ENCODE measurements around the gene POLDIP3.
A peak's percentile ranks its signal among the peaks of the same experiment; 100 is the strongest.

Gene POLDIP3

DNA sequence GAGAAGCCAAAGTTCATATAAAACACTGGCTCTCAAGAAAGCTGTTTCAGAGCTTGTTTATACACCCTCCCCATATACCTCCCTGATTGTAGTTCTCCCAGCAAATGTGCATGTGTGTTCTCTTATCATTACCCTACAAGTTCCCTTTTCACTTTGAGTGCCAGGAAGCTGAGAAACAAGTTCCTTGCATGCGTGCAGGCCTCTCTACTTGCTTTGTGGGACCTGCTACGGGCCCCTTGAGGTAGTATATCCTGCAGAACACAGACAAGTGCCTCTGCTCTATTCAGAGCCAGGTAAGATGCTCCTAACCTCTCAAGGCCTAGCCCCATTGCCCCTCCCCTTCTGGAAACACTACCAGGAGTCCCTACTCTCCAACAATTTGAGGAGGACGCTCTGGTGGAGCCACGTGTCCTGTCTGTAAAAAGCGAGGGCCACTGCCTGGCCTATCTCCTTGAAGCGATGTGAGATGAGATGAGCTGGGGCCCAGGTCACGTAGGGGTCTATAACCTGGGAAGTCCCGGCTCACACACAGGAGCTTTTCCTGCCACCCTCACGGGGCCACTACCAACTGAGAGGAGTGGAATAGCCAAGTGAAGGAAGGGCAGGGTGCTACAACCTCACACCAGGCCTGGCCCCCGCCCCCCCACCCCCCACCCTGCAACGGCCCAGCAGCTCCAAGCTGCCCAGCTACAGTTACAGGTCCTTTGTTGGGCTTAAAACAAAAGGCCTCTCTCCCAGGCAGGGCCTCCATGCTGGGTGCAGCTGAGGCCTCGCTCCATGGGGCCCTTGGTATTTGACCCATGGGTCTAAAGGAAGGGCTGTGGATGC, 28.3 kb upstream of the POLDIP3 start:
- no peak for DNase-seq (ENCODE audit: low read depth in 3 of 3, low spot score in 1 of 3)

DNA sequence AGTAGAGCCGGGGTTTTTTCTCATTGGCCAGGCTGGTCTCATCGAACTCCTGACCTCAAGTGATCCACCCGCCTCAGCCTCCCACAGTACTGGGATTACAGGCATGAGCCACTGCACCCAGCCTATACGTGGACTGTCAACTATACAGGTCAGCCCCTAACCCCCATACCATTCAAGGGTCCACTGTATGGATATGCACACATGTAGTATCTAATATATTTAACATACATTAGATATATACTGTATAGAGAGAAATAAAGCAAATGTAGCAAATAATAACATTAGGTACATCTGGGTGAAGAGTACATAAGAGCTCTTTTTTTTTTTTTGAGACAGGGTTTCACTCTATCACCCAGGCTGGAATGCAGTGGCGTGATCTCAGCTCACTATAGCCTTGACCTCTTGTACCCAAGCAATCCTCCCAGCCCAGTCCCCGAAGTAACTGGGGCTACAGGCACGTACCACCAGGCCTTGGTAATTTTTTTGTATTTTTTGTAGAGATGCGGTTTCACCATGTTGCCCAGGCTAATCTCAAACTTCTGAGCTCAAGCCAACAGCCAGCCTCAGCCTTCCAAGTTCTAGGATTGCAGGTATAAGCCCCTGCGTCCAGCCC, 27.2 kb upstream of the POLDIP3 start:
- no peak for DNase-seq (ENCODE audit: low read depth in 3 of 3, low spot score in 1 of 3)

DNA sequence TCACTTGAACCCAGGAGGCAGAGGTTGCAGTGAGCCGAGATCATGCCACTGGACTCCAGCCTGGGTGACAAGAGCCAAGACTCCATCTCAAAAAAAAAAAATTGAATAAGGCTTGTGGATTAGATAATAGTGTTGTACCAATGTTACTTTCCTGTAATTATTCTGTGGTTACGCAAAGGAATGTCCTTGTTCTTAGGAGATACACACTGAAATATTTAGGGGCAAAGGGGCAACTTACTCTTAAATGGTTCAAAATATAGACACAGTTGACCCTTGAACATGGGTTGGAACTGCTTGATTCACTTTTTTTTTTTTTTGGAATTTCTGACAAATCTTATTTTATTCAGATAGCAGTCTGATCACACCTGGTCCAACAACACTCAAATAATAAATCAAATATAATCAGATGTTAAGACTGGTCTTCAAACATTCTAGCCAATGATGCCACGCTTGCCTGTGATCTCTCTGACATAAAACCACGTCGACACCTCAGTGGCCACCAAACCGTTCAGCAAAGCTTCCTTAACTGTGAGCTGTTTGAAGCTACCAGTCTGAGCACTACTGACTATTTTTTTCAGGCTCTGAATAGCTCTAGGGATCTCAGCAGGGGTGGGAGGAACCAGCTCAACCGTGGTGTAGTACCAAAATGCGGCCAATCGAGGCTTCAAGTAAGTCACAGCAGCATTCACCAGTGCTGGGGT, 25.0 kb upstream of the POLDIP3 start:
- no peak for DNase-seq (ENCODE audit: low read depth in 3 of 3, low spot score in 1 of 3)

DNA sequence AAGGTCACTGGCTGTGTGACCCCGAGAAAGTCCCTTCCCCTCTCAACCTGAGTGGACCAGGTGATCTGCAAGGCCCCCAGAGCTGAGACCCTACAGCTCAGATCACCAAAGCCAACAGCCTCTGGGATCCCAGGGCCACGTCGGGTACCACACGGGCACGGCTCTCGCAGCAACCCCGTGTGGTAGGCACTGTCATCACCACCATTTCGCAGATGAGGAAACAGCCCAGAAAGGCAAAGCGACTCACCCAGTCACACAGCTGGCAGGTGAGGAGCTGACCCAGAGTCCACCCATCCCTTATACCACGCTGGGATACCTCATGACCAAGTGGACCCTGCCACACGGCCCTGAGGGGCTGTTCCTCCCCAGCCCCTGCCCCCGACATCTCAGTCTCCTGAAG, 22.9 kb upstream of the POLDIP3 start:
- no peak for DNase-seq (ENCODE audit: low read depth in 3 of 3, low spot score in 1 of 3)

DNA sequence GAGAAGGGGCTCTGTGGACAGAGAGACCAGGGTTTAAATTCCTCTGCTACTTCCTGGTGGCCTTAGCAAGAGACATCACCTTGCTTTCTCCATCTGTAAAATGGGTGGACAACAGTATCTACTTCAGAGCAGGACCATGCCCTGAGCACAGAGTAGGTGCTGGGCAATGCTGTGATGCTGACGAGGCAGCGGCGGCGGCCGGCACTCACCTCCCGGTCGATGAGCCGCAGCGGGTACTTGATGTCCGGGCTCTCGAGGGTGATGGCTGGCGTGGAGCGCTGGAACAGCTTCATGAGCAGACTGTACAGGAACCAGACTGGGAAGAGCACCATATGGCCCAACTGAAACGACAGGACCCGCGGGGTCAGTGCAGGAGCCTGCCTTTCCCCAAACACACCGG, 21.8 kb upstream of the POLDIP3 start:
- DNase-seq (ENCODE audit: low read depth in 3 of 3, low spot score in 1 of 3): no peak

DNA sequence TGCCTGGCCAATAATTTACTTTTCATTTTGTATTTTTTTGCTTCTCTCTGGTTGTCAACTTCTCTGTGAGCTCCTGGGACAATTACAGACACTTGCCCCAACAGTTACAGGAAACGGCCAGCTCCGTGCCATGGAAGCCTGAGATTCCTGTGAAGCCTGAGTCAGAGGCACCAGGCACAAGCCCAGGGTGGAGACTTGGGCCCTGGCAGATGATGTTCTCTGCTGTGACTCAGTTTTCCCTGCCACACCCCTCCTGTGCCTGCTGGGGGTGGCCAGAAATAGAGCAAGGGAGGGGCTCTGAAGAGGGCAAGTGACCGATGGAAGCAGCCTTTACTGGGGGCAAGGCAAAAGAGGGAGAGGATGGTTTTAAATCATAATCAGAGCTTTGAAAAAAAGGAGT, 20.8 kb upstream of the POLDIP3 start:
- DNase-seq (ENCODE audit: low read depth in 3 of 3, low spot score in 1 of 3): no peak

DNA sequence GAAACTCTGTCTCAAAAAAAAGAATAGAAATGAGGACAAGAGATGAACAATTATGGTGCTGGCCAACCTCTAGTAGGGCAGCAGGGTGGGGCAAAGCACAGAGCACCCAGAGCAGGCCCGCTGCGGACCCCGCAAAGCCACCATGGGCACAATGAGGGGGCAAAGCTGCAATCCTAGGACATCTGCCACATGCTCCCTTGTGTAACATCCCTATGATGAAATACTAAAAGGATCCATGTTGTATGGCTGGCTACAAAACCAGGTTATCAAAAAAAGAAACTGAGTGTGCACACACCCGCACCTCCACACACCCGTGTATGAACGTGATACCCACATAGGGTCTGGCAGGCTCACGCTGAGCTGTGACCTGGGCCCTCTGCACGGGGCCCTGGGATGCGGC, 18.3 kb upstream of the POLDIP3 start:
- no peak for DNase-seq (ENCODE audit: low read depth in 3 of 3, low spot score in 1 of 3)

DNA sequence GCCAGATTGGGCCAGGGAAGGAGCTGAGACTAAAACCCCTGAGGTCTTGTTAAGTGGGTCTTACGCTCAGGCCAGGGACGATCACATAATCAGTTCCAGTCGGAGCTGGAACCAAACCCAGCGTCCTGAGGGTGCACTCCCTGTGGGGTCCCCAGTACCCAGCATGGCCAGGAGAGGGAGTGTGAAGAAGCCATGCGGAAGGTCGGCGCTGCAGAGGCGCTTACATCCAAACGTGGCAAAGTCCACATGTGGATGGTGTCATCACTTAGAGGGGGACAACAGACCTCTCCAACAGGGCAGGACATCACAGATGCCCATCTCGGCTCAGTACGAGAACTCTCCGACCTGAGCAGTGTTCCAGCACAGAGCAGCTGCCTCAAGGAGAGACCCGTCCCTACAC, 17.4 kb upstream of the POLDIP3 start:
- no peak for DNase-seq (ENCODE audit: low read depth in 3 of 3, low spot score in 1 of 3)

DNA sequence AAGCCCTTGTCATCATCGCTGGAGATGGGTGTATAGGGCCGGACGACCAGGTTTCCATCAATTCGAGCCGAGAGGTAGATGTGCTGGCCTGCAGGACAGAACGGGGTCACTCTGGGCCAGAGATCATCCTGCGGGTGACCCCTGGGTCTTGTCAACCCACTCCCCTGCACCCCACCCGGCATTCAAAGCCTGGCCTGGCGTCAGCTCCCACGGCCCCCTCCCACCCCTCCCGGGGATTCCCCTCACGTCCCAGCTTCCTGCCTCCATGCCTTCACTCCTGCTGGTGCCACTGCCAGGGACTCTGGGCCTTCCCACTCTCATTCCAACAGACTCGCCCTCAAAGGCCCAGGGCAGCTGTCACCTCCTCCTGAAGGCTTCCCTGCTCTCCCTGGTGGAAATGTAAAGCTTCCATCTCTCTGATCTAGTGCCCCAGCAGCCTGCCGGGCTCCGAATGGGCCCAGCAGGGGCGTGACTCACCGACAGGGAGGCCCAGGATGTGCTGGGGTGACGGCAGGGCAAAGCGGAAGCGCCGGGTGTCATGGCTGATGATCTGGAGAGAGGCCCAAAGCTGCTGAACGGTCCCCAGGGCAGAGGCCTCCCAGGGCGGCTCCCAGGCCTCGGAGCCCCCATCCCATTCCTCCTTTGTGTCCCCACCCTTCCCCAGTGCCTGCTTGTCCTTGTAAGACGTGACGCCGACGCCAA, 16.4 kb upstream of the POLDIP3 start:
- DNase-seq (ENCODE audit: low read depth in 3 of 3, low spot score in 1 of 3): no peak

DNA sequence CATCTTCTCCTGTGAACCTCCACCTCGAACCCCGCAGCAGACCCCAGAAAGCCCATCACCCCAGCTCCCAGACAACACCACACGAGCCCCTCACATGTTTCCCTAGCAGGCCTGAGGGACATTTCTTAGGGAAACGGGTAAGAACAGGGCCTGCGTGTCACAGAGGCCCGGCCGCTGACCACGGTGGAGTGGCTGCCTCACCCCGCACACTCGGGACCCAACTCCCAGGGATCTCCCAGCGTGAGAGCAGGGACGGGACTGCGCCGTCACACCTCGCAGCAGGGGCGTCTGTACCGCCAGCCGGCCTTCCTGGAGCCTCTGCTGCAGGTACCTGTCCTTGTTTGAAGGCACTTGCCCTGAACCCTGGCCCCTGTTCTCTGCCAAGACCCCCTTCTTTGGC, 15.5 kb upstream of the POLDIP3 start:
- no peak for DNase-seq (ENCODE audit: low read depth in 3 of 3, low spot score in 1 of 3)

DNA sequence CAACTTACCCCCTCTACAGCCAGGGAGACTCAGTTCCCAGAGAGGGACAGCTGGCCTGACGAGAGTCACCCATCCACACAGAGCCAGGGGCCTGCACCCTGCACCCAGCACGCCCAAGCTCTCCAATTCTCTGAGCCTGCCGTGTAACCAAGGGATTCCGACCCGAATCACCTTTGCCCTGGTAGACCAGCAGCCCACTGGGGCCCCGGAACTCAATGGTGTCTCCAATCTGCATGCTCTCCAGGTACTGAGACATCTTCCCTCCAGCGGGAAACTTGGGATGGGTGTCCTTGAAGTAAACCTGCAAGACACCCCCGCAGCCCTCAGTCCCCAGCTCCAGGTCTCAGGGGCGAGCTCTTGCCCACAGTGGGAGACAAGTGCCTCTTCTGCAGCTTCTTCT, 13.3 kb upstream of the POLDIP3 start:
- no peak for DNase-seq (ENCODE audit: low read depth in 3 of 3, low spot score in 1 of 3)

DNA sequence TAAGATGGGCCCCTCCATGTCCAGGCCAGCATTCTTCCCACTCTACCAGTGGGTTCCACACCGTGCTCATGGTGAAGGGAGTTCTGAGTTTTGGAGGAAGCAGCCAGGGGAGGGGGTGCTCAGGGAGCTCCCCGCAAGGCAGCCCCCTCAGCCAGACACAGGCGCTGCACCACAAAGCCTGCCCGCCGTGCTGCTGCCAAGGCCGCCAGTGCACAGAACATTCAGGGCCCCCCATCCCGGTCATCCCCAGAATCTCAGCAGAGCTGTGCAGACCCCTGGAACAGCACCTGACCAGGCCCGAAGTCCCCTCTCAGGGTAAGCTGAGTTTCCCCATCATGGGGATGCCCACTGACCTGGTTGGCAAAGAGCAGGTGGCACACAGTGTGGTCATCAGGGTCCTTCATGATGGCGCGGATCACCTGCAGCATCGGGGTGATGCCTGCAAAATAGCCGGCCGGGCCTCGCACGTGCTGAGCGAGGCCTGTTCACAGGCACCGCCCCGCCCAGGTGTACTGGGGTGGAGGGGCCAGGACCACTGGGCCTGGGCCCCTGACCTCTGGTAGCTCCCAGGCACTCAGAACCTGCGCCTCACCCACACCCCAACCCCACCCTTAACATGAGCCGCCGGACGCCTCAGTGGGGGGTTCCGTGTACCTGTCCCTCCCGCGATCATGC, 12.4 kb upstream of the POLDIP3 start:
- DNase-seq (ENCODE audit: low read depth in 3 of 3, low spot score in 1 of 3): no peak

DNA sequence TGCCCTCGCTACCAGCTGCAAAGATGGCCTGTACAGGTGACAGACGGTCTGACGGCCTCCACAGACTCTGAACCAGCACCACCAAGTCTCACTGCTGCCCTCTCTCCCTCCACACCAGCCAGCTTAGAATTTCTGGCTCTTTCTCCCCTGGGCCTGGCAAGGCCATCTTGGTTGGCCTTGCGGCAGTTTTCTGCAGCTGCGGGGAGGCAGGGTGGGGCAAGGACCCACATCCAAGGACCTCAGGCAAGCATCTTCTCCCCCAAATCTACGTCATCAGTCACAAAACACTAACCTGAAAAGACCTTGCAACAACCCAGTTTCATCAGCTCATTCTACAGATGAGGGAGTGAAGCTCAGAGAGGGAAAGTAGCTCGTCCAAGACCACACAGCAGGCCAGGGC, 11.7 kb upstream of the POLDIP3 start:
- DNase-seq (ENCODE audit: low read depth in 3 of 3, low spot score in 1 of 3): no peak

DNA sequence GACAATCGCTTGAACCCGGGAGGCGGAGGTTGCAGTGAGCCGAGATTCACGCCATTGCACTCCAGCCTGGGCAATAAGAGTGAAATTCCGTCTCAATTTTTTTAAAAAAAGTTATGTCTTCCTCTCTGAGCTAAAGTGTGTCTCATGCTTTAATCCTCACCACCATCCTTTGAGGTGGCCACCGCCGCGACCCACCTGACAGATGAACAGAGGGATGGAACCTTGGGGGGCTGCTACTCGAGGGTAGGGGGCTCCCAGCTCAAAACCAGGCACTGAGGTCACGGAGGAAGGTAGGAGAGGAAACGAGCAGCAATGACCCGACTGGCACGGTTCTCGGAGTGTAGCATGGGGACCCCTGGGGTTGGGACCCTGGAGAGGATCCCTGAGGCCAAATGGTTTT, 10.7 kb upstream of the POLDIP3 start:
- no peak for DNase-seq (ENCODE audit: low read depth in 3 of 3, low spot score in 1 of 3)

DNA sequence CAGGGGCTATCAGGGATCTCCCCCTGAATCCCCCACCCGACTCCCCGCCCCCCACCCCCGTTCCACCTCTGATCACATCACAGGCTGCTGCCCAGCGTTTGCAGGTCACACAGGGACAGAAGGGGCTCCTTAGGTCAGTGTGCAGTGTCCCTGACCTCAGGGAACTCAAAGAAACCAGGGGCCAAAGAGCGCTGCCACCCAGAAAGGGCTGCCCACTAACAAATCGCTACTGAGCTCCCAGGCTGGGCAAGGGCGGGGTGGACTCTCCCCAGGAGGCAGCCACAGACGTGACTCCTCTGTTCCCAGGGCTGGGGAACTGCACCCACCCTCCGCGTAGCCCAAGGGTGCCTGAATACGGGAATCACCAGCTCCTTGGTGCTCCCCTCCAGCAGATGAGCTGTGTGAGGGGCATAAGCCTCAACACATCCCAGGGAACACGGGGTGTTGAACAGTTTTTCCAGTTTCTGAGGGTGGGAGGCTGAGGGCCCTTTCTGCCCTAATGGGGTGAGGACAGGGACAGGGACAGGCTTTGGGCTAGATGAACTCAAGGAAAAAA, 9.9 kb upstream of the POLDIP3 start:
- no peak for DNase-seq (ENCODE audit: low read depth in 3 of 3, low spot score in 1 of 3)

DNA sequence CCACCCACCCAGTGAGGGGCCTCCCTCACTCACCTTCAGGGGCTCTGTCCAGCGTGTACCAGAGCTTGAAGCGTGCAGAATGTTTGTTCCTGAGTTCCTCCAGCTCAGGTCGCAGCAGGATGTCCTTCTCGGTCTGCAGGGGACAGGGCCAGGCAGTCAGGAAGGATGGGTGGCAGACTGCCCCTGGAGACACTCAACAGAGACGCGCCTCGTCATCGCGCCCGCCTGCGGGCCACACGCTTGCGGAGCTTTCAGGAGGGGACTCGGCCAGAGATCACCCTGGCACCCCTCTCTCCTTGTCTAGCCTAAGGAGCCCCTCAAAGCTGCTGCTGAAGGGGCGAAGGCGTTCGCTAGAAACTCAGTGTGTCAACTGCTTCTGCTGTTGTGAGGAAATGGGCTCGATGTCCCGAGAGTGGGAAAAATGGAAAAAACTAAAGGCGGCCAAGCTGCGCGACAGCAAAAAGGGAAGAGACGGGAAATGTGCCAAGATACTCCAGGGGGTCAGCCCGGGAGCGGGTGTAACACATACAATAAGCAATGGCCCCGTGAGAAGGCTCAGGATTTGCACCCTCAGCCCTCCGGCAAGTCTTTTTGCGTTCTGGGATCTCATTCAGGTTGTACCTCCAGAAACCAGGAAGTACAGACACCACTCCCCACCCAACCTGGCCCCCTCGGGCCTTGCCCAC, 9.2 kb upstream of the POLDIP3 start:
- no peak for DNase-seq (ENCODE audit: low read depth in 3 of 3, low spot score in 1 of 3)

DNA sequence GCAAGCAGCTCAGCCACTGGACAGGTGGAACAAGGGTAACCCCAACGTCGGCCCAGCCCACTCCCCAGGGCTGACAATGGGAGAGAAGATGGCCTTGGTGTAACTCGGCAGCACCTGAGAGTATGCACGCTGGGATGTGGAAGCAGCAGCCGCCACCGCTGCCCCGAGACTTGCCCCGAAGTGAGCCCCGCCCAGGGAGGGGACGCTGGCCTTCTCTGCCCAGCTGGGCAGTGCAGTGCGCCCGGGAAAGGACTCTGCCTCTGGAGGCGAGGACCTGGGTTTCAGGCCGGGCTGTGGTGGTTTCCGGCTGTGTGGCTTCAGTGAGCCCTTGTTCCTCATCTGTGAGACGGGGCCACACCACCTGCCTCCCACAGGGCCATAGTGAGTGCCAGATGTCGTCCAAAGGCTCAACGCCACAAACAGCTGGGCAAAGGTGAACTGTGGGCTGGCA, 8.6 kb upstream of the POLDIP3 start:
- no peak for DNase-seq (ENCODE audit: low read depth in 3 of 3, low spot score in 1 of 3)

DNA sequence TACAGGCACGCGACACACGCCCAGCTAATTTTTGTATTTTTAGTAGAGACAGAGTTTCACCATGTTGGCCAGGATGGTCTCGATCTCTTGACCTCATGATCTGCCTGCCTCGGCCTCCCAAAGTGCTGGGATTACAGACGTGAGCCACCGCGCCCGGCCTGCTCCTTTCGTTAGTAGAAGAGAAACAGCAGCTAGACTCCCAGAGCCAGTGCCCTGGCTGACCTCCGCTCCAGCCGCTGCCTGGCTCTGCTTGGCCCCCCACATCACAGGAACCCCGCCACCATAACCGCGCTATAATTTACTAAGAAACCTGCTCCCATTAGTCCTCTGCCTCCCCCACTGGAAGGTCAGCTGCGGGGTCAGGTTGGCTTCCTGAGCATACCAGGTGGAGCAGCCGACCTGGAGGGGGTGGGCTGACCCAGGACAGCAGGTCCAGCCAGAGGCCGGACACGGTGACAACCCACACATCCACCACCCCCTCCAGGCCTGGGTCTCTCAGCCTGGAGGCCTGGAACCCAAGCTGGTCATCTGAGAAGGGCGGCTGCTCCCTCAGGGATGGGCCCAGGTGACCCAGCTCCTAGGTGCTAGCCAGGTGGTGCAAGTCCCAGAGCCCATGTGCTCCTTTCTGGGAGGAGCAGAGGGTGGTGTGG, 7.5 kb upstream of the POLDIP3 start:
- DNase-seq (ENCODE audit: low read depth in 3 of 3, low spot score in 1 of 3): no peak

DNA sequence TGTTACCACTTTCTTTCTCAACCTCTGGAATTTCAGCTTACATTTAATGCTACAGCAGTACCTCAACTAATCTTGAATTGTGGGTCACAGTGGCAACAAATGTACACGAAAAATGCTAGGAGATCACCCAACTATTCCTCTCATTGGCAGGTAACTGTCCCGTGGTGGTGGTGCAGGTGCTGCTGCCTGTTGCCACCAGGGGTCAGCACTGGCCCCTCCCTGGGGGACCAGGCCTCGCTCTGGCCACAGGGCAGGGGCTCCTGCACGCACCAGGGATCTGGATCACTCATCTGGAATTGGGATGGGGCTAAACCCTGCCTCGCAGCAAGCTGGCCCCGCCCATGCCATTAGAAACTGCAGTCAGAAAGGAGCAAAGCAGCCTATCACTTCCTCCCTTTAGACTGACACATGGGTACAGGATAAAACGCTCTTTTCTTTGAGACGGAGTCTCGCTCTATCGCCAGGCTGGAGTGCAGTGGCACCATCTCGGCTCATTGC, 6.9 kb upstream of the POLDIP3 start:
- DNase-seq (ENCODE audit: low read depth in 3 of 3, low spot score in 1 of 3): peak in 2 of 3 donors; percentile 13 to 43

DNA sequence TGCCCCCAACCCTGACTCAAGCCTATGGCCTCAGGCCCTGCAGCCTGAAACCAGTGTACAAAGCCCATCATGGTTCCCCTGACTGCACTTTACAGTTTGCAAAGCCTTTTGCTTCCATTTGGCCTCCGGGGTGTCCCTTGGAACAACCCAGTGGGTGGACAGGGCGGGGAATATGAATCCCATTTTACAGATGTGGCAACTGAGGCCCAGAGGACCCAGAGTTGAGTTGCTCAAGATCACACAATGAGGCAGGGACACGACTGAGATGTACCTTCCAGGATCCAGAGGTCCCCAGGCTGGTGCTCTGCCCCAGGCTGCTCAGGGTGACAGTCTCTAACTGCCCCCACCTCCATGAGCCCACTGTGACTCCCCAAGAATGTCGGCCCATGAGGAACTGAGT, 5.4 kb upstream of the POLDIP3 start:
- DNase-seq (ENCODE audit: low read depth in 3 of 3, low spot score in 1 of 3): no peak

All from stimulated activated CD4-positive, alpha-beta T cell treated with anti-CD3 and anti-CD28 coated beads, TNF-alpha, amount 100 ng/mL, for 1 hour (primary cell).